ENCODE measurements around the gene FCHO2.
"Not testable (repeated sequence)": the region's sequence is repeated elsewhere in the genome, so short reads cannot be mapped to it uniquely, and the experiment has no call there.

FCHO2 gene, protein sequence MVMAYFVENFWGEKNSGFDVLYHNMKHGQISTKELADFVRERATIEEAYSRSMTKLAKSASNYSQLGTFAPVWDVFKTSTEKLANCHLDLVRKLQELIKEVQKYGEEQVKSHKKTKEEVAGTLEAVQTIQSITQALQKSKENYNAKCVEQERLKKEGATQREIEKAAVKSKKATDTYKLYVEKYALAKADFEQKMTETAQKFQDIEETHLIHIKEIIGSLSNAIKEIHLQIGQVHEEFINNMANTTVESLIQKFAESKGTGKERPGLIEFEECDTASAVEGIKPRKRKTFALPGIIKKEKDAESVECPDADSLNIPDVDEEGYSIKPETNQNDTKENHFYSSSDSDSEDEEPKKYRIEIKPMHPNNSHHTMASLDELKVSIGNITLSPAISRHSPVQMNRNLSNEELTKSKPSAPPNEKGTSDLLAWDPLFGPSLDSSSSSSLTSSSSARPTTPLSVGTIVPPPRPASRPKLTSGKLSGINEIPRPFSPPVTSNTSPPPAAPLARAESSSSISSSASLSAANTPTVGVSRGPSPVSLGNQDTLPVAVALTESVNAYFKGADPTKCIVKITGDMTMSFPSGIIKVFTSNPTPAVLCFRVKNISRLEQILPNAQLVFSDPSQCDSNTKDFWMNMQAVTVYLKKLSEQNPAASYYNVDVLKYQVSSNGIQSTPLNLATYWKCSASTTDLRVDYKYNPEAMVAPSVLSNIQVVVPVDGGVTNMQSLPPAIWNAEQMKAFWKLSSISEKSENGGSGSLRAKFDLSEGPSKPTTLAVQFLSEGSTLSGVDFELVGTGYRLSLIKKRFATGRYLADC

DNA sequence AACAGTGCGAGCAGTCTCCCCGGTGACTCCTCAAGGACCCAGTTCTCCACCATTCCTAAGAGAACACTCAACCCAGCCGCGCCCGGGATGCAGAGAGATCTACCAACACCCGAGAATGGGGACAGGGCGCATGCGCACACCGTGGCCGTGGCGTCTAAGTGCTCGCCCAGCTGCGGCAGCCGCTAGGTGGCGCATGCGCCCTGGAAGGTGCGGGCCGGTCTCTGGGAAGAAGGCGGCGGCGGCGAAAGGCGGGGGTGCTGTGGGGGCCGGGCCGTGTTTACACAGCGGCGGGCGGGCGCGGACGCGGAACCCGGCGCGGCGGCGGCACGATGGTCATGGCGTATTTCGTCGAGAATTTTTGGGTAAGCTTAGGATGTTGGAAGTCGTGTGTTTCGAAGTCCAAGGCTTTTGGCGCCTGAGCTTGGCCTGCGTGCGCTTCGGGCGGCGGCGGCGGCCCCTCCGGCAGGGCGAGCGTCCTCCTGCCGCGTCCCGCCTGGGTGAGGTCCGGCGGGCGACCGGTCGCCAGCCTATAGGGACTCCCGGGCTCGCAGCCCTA lies at the start of gene FCHO2:
FCHO2 (plus strand) TSS at position 274 of the 556 bp plus-strand sequence; CDS start at position 330, 56 bp downstream.
- DNase-seq (ENCODE audit: low spot score): peak; percentile 94

DNA sequence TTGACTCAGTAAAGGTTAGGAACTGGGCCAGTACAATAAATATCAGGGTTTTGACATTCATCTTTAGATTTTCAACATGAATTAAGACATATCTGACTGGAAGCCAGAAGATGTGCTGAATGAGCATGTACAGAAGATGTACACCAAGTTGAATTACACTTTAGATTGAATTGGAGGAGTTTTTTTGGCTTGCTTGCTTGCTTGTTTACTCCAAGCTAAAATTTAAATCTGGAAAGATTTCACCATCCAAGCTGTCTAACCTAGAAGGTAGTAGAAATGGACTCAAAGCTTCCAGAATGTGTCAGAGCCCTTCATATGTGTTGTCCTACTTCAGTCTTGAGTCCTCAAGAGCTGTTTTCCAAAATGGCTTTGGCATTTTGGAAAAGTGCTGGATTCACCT lies 49.0 kb upstream of the FCHO2 start:
- DNase-seq (ENCODE audit: low spot score): no peak

DNA sequence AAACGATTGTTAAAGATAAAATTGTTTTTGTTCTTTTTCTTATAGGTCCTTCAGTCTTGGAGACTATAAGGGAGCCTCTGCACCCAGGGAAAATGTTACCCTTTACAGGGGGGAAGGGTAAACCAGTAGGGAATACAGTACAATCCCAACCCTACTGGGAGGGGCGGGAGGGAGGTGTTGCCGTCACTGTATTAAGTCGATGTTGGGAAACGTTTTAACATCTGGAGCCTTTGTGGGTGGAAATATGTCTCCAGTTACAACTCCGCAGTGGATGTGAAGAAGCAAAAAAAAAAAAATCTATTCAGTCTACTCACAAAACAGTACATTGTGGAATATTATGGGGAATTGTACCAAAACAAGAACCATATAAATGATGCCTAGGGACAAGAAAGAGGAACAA lies 47.2 kb upstream of the FCHO2 start:
- DNase-seq (ENCODE audit: low spot score): no peak

DNA sequence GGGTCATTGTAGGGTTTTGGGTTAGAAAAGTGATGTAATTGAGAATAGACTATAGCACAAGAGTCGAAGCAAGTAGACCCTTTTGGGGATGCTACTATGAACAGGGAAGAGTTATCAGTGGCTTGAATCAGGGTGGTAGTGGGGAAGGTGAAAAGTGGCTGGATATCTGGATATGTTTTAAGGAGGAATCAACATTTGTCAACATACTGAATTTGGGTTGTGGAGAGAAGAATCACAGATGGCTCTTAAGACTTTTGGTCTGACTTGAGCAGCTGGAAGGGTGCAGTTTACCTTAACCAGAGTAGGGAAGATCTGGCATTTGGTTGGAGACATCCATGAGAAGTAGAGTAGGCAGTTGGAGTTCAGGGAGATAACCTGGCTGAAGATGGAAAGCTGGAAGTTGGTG lies 38.5 kb upstream of the FCHO2 start:
- no peak for DNase-seq (ENCODE audit: low spot score)

DNA sequence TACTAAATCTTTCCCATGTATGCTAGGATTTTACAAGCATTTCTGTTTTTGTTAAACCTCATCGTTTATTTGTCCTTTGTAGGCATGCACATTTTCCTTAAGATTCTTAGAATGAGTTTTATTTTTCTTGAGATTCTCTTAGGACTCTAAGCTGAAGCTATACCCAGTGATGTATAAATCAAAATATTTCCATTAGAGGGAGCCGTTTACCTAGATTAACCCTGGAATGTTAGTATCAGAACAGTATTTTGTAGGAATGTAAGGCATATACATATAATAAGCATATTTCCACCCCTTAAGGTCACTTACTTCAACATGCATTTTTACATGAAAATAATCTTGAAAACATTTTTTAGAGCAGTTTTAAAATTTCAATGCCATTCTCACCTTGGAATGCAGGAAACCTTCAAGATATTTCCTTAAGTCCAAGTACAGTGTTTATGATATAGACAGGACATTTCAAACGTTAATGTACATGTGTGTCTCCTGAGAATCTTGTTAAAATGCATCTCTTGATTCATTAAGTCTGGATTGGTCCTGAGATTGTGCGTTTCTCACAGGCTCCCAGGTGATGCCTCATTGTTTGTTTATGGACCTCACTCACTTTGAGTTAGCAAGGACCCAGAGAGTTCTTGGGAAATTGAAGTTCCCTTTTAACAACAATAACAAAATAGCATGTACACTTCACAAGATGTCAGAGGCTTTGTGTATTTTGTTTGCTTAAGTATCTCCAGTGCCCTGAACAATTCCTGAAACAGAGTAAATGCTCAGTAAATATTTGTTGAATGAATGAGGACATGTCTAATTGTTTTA lies 34.9 kb upstream of the FCHO2 start:
- DNase-seq (ENCODE audit: low spot score): no peak

DNA sequence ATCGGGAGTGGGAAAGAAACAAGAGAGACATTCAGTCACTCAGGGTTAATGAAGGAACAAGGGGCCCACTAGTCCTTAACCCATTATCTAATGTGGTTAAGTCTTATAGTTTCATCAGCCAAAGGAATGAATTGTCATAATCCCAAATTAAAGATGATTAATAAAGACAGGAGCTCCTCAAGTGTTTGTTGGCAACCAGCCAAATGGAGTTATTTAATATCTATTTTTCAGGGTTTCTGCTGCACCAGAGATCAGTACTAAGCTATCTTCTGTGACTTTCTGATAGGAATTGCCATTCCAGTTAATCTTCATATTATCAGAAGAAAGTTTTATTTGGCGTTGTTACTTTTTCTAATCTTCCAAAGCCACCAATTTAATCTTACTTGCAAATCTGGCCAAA lies 34.0 kb upstream of the FCHO2 start:
- no peak for DNase-seq (ENCODE audit: low spot score)

DNA sequence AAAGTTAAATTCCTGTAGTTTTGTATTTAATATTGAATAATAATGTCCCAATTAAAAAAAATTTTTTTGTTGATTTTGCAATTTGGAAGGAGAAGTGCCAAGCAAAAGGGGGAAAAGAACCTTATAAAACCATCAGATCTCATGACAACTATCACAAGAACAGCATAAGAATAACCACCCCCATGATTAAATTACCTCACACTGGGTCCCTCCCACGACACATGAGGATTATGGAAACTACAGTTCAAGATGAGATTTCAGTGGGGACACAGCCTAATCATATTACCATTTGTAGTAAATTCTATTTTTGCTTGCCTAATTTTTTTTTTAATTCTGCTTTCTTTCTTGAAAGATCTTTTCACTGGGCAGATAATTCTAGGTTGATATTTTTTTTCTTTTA lies 33.4 kb upstream of the FCHO2 start:
- no peak for DNase-seq (ENCODE audit: low spot score)

DNA sequence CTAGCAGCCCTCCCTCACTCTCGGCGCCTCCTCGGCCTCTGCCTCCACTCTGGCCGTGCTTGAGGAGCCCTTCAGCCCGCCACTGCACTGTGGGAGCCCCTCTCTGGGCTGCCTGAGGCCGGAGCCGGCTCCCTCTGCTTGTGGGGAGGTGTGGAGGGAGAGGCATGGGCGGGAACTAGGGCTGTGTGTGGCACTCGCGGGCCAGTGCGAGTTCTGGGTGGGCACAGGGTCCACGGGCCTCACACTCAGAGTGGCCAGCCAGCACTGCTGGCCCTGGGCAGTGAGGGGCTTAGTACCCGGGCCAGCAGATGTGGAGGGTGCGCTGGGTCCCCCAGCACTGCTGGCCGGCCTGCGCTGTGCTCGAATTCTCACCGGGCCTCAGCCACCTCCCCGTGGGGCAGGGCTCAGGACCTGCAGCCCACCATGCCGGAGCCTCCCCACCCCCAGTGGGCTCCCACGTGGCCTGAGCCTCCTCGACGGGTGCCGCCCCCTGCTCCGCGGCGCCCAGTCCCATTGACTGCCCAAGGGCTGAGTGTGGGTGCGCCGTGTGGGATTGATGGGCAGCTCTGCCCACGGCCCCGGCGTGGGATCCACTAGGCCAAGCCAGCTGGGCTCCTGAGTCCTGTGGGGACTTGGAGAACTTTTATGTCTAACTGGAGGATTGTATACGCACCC lies 30.4 kb upstream of the FCHO2 start:
- DNase-seq (ENCODE audit: low spot score): no peak

DNA sequence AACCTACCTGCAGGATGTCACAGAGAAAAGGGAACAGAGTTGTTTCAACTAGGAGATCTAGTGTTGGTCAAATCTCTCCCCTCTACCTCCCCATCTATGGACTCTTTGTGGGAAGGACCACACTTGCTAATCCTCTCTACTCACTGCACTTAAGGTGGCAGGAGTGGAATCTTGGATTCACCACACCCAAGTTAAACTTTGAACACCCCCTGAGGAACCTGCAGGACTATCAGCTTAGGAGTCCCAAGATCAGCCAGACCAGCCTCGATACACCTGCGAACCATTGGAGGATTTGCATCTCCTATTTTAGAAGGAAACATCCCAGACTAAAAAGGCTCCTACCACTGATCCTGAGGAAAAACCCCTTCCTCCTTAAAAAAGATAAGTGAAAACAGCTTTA lies 23.2 kb upstream of the FCHO2 start:
- not testable (repeated sequence) for DNase-seq (ENCODE audit: low spot score)

DNA sequence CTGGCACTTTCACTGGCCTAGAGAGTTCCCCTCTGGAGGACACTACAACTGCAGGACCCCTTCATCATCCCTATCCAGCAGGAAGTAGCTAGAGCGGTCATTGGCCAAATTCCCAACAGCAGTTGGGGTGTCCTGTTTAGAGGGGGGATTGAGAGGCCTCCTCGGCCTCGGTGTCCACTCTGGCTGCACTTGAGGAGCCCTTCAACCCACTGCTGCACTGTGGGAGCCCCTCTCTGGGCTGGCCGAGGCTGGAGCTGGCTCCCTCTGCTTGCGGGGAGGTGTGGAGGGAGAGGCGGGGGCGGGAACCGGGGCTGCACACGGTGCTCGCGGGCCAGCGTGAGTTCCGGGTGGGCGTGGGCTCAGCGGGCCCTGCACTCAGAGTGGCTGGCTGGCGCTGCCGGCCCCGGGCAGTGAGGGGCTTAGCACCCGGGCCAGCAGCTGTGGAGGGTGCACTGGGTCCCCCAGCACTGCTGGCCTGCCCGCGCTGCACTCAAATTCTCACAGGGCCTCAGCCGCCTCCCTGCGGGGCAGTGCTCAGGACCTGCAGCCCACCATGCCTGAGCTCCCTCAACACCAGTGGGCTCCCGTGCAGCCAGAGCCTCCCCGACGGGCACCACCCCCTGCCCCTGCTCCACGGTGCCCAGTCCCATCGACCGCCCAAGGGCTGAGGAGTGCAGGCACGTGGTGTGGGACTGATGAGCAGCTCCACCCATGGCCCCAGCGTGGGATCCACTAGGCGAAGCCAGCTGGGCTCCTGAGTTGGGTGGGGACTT lies 20.7 kb upstream of the FCHO2 start:
- not testable (repeated sequence) for DNase-seq (ENCODE audit: low spot score)

DNA sequence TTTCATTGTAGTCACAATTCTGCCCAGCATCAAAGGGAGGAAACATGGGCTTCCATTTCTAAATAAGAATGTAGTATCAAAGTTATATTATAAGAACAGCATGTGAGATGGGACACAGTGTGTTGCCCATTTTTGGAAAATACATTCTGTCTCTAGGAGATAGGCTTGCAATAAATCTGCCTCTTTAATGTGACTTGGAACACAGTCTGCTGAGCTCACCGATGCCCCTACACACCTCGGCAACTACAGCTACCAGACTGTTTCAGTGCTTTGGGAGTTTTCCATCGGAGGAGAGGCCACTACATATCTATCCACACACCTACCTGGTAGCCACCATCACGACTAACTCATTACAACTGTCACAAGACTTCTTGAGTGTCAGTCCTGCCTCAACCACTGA lies 18.9 kb upstream of the FCHO2 start:
- no peak for DNase-seq (ENCODE audit: low spot score)

DNA sequence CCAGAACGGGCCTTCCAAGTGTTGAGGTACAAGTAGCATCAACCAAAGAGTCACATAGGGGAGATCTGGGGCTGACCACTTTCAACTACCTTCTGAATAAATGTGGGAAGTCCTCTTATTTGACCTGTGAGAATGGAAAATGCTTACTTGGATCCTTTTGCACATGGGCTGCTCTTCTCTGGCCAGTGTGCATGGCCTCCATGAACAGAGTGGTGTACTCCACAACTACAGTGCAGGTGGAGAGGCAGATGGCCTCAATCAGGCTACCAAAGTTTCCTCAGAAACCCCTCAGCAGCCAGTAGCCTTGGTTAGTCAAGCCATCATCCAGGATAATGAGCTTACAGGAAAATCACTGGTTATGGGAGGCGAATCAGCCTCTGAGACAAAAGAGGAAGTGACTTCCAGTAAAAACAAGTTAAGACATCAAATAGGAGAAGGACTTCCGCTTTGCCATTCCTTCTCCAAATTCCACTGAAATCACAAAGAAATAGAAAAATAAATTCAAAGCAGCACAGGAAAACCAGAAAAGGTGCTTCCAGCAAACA lies 18.3 kb upstream of the FCHO2 start:
- no peak for DNase-seq (ENCODE audit: low spot score)

DNA sequence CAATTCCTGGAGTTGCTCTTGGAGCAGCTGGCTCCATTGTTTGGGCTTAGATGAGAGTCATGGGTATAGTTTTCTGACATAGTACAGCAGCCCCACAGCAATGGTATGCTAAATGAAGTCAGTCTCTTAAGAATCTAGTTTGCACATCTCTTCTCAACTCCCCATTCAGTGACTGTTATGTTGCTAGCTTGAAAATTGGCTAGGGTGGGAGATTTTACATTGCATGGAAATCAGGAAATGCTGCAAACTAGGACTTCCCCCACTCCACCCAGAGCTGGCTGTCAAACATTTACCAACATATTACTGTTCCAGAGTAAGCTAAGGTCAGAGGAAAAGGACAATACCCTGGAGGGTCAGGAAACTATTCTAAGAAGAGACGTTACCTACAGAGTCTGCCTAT lies 17.6 kb upstream of the FCHO2 start:
- no peak for DNase-seq (ENCODE audit: low spot score)

DNA sequence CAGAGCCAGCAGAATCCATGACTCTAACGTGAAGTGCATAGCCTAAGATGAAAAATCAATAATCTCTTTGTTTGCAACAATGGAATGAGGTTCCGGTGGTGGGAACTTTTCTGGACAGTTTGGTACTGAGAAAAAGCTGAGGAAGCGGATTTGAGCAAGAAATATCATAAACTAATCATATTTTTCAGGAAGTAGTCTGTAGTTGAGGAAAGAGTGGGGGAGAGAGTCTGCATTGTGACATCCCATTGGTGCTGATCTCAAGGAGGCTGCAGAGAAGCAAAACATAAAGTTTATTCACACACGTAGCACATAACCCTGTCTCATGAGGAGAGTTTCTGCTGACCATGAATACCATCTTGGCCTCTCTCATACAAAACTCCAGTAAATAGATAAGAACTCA lies 15.8 kb upstream of the FCHO2 start:
- no peak for DNase-seq (ENCODE audit: low spot score)

DNA sequence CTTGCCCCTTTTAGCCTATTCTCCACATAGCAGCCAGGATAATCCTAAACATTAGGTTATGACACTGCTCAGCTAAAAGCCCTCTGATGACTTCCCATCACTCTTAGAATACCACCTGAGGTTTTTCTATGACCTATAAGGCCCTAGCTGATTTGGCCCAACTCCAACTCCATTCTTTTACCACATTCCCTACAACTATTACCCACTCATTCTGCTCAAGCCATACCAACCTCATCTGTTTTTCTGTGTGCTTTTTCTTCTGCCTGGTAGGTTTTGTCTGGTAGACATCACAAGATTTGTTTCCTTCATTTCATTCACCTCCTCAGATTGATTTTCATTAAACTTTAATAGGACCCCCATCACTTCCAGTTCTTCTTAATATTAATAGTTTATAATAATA lies 12.5 kb upstream of the FCHO2 start:
- no peak for DNase-seq (ENCODE audit: low spot score)

DNA sequence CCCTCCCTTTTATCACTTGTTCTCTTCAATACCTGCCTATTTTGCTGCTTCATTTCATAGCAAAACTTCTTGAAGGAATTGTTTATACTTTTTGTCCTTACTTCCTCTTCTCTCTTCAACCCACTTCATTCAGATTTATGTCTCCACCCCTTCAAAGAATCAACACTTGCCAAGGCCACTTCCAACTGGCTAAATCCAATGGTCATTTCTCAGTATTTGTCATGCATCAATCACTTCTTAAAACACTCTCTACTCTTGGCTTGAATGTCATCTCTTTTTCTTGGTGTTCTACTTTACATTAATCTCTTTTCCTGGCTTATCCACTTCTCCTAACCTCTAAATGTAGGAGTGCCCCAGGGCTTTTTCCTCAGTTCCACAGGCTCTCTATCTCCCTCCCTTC lies 8.3 kb upstream of the FCHO2 start:
- DNase-seq (ENCODE audit: low spot score): no peak

DNA sequence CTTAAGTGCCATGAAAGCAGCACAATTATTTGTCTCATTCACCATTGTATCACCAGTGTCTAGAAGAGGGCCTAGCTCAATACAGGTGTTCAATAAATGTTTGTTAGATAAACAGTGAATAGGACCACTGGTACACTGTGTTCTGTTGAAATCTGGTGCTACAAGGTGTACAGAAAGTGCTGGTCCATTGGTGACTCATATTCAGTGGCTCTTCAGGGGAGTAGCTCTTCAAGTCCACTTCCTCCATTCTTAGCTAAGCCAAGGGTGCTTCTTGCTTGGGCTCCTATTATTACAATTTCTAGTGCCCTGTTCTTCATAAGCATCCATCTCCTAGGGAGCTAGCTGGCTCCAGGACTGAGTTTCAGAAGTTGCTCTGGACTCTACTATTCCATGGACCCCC lies 6.4 kb upstream of the FCHO2 start:
- no peak for DNase-seq (ENCODE audit: low spot score)

DNA sequence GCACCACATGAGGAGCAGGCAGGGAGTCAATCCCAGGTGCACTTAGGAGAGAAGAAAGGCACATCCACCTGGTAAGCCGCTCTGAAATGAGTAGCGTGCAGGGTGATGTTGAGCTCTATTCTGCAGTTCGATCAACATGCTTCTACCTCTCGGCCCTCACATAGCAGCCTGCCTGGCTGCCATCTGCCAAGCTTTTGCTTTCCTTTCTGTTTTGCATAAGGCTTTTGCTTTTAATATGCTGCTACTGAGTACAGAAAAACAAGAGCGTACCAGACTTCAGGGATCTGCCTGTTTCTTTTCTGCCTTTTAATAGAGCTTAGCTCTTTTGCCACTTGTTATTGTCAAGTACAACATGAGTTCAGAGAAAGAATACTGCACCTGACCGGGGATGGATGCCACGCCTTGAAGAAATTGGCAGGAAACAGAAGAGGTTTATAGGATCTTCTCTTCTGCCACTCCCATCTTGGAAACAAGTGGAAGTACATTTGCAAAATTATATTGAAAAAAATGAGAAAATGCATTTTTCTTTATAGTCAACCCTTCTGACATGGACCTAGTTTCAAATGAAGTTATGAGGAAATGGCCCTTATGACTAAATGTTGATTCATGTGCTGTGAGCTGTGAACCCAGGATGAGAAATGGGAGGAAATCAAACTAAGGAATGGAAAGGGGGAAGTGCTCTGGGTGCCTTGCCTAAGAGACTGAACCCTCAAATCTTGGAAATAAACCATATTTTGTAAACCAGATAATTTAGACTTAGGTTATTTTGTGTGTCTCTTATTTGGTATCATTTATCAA lies 4.0 kb upstream of the FCHO2 start:
- DNase-seq (ENCODE audit: low spot score): no peak

DNA sequence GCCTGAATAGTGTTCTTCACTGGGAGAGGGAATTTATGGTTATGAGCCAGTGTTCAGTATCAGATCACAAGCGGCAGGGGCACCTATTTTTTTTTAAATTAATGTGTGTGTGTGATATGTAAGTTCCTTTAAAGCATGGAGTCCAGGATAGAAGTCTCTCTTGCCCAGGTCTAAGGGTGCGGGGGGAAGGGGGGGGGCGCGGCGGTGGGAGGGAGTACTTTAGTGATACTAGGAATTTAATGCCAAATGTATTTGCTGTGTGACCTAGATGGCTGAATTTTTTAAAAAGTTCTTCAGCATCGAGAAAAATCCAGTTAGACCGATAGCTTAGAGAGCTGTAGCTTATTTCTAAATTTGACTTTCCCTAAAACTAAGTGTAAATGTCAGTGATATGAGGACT lies 1.5 kb upstream of the FCHO2 start:
- no peak for DNase-seq (ENCODE audit: low spot score)
